ENCODE data around the gene PLXNA4. TPM values are rescaled to one million over a fixed set of nuclear protein-coding genes. Genes with fewer than 3 reads are reported as not detected.

PLXNA4 gene
- polyA plus RNA-seq, 1 experiment = 0.22 TPM

DNA sequence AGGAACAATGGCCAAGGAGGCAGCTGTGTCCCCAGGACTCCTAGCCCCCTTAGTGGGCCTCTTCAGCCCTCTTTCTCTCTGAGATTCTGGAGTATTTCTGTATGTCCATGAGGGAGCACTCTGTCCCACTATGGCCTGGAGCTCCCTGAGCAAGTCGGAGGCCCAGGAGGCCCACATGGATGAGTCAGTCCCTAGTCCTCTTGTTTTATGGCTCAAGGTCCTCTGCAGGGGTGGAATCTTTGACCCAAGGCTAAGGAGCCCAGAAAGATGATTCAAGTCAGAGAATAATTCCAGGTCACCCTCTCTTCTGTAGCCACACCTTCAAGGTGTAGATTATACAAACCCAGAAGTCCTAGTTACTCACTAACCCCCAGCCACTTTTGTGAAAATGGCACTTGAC is 125.6 kb downstream of the PLXNA4 start:
- TF ChIP-seq, protein P1, sequence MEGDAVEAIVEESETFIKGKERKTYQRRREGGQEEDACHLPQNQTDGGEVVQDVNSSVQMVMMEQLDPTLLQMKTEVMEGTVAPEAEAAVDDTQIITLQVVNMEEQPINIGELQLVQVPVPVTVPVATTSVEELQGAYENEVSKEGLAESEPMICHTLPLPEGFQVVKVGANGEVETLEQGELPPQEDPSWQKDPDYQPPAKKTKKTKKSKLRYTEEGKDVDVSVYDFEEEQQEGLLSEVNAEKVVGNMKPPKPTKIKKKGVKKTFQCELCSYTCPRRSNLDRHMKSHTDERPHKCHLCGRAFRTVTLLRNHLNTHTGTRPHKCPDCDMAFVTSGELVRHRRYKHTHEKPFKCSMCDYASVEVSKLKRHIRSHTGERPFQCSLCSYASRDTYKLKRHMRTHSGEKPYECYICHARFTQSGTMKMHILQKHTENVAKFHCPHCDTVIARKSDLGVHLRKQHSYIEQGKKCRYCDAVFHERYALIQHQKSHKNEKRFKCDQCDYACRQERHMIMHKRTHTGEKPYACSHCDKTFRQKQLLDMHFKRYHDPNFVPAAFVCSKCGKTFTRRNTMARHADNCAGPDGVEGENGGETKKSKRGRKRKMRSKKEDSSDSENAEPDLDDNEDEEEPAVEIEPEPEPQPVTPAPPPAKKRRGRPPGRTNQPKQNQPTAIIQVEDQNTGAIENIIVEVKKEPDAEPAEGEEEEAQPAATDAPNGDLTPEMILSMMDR (IDR thresholded peaks at IDR 0.05; ENCODE audit: insufficient read depth, low read depth, low read length) = no peak
- DNase-seq (ENCODE audit: low read depth) = no peak
- ChIA-PET POLR2A (no interaction called here), CTCF (interaction anchor here (1.4 kb wide), 1 partner anchor 10 kb away, joined by 3 read pairs; no protein-coding TSS in a partner anchor)
- Histone ChIP-seq H3K27me3 (ENCODE audit: control insufficient read depth, insufficient read depth, low read length) (no peaks in the 10 kb centered on the region), H3K4me3 (ENCODE audit: low read depth, low read length) (no peak overlapping the region), H3K36me3 (ENCODE audit: control insufficient read depth, insufficient read depth, low read length) (no peaks in the 10 kb centered on the region)

DNA sequence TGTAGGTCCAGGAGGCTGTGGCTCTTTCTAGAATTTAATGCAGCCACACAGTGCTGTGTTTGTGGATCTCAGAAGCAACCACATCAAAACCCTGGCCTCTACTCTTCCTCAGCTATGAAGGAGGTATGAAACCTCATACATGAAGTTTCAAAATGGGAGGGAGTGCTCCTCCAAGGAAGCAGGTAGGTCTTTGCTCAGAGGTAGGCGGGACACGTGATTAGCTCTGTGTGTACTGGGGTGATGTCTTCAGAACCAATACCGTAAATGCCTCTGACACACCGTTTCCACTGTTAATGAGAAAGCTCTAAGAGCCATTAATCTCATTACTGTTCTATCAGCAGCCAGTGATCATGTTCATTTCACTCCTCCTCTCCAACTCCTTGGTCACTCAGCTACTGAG is 126.1 kb downstream of the PLXNA4 start:
- TF ChIP-seq, protein P1 (IDR thresholded peaks at IDR 0.05; ENCODE audit: insufficient read depth, low read depth, low read length) = no peak
- CTCF ChIA-PET = interaction anchor here (1.4 kb wide), 1 partner anchor 9 kb away, joined by 3 read pairs; no protein-coding TSS in a partner anchor
- no peak for DNase-seq (ENCODE audit: low read depth)
- POLR2A ChIA-PET = no interaction called here
- H3K4me3 ChIP-seq (ENCODE audit: low read depth, low read length) = no peak overlapping the region
- H3K27me3 ChIP-seq (ENCODE audit: control insufficient read depth, insufficient read depth, low read length) = no peaks in the 10 kb centered on the region
- H3K36me3 ChIP-seq (ENCODE audit: control insufficient read depth, insufficient read depth, low read length) = no peaks in the 10 kb centered on the region

DNA sequence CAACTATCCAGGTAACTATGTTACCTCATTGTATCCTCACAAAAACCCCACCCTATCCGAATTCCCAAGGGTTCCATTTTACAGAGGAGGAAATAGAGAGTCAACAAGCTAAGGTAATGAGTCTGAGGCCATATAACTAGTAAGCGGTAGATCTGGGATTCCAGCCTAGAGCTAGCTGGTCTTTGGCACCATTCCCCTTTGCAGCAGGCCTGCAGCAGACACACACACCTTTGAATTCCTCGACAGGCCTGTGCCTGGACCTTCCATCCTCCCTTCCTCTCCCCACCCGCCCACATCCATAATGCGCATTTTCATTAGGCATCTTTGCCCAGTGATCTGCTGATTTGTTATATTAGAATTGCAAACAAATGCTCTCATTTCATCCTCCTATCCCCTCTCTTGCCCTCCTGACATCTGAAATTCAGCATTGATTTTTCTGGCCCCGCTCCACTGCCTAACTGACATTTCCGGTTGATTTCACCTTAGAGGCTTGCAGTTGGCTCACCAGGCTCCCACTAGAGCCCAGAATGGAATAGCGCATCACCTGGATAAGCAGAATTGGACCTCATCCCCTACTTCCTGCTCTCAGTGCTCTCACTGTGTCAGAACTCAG is 129.5 kb downstream of the PLXNA4 start:
- Histone ChIP-seq H3K27me3 (ENCODE audit: control insufficient read depth, insufficient read depth, low read length) (no peaks in the 10 kb centered on the region), H3K4me3 (ENCODE audit: low read depth, low read length) (no peak overlapping the region), H3K36me3 (ENCODE audit: control insufficient read depth, insufficient read depth, low read length) (no peaks in the 10 kb centered on the region)
- TF ChIP-seq, protein P1 (IDR thresholded peaks at IDR 0.05; ENCODE audit: insufficient read depth, low read depth, low read length) = no peak
- DNase-seq (ENCODE audit: low read depth) = no peak
- ChIA-PET POLR2A (no interaction called here), CTCF (no interaction called here)

DNA sequence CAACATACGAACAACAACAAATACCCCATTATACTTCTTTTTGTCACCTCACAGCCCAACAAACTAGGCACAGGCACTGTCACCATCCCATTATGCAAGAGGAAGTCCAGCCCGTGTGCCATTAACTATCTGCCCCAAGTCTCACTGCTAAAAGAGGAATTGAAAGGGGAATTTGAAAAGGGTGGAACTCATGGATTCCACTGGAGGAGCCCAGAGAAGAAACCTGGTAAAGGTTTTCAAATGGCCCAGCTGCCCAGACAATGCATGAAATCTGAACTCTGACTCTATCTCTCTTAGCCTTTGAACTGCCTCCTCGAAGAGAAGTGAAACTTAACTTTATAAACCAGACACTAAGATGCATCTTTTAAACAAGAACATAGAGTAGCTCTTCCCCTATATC is 130.0 kb downstream of the PLXNA4 start:
- TF ChIP-seq, protein P1 (IDR thresholded peaks at IDR 0.05; ENCODE audit: insufficient read depth, low read depth, low read length) = no peak
- ChIA-PET CTCF (no interaction called here), POLR2A (no interaction called here)
- Histone ChIP-seq H3K36me3 (ENCODE audit: control insufficient read depth, insufficient read depth, low read length) (no peaks in the 10 kb centered on the region), H3K27me3 (ENCODE audit: control insufficient read depth, insufficient read depth, low read length) (no peaks in the 10 kb centered on the region), H3K4me3 (ENCODE audit: low read depth, low read length) (no peak overlapping the region)
- DNase-seq (ENCODE audit: low read depth) = no peak

DNA sequence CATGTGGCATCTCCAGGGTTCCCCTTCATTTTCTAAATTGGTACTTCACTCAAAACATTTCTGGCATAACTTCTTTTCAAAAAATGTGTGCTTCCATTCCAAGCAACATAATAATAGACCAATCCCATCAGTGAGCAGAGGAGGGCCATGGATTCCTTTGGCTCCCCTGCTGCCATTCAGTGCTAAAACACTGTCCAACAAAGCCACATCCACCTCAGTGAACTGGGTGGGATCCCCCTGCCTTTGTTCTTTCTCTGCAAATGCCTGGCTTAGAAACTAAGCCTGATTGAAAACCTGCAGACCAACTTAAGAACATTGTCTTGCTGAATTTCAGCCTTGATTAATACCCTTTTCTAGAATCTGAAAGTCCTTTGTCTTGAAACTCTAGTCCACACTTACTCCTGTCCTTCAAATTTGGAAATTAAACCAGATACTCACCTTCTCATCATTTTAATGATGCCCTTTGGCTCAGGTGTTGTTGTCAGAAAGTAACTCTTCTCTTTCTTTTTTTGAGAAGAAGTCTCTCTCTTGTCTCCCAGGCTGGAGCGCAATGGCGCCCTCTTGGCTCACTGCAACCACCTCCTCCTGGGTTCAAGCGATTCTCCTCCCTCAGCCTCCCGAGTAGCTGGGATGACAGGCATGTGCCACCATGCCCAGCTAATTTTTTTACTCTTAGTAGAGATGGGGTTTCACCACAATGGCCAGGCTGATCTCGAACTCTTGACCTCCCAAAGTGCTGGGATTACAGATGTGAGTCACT is 132.3 kb downstream of the PLXNA4 start:
- CTCF ChIA-PET = no interaction called here
- Histone ChIP-seq H3K36me3 (ENCODE audit: control insufficient read depth, insufficient read depth, low read length) (no peaks in the 10 kb centered on the region), H3K4me3 (ENCODE audit: low read depth, low read length) (no peak overlapping the region), H3K27me3 (ENCODE audit: control insufficient read depth, insufficient read depth, low read length) (no peaks in the 10 kb centered on the region)
- DNase-seq (ENCODE audit: low read depth) = no peak
- TF ChIP-seq, protein P1 (IDR thresholded peaks at IDR 0.05; ENCODE audit: insufficient read depth, low read depth, low read length) = no peak
- POLR2A ChIA-PET = no interaction called here
